OCI-LY3 (cell line): Measurements from ENCODE around the gene MGST3.

Source experiments
- CTCF ChIP-seq: fragments of 200-600, 300-600 bp; sonication (generic); IDR thresholded peaks from 2 replicates; pipeline ENCODE4 v1.5.1; 2014; ENCODE audit warnings: antibody characterized with exemption, low read length, low read depth
- EZH2phosphoT487 ChIP-seq: fragments of 200-600 bp; shearing (Covaris generic); IDR thresholded peaks from 2 replicates; pipeline ENCODE4 v1.6.1; 2018; ENCODE audit warnings: antibody characterized with exemption, mixed run types, low read depth

- no peak for TF ChIP-seq CTCF
- no peak for TF ChIP-seq EZH2phosphoT487
Observed at GRCh38 chr1:165686971-165687433, 56.0 kb downstream of the MGST3 start.
